ENCODE data around the gene LYPD6B.

DNA sequence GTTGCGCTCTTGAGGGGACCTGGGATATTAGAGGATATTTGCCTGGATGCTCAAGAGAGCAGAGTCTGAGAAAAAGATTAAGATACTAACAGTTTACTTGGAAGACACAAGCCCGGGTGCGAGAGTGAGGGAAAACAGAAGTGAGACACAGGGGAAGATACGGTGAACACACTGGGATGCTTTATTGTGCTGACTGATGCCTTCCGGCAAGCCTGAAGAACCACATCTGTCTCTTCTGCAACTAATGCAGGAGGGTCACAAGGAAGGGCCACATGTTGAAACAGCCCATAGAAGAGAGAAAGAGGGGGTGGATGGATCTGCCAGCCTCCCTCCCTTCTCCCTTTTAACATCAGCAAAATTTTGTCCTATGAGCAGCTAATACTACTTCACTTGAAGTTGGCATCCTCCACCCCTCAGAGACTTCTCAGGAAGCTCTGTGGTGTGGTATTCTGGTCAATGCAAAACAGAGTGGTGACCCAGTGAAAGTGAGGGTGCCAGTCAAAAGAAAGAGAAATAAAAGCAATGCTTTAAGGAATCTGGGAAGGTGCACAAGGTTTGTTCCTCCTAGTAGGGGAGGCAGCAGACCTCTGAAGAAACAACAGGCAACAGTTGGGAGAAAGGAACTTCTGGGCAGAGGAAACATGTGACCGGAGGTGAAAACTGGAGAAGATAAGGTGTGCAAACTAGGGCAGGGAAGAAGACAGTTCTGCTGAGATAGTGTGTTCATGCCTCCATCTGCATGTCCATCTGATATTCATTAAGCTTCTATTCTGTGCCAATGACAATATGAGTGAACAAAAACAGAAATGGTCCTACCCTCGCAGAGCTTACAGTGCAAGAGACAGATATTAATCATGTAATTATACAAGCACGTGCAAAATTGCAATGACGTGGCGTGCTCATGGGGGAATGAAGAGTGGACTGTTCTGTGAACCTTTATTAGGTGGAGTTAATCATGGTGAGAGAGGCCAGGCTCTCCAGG is 107.1 kb downstream of the LYPD6B start:
- TF ChIP-seq, protein P1, sequence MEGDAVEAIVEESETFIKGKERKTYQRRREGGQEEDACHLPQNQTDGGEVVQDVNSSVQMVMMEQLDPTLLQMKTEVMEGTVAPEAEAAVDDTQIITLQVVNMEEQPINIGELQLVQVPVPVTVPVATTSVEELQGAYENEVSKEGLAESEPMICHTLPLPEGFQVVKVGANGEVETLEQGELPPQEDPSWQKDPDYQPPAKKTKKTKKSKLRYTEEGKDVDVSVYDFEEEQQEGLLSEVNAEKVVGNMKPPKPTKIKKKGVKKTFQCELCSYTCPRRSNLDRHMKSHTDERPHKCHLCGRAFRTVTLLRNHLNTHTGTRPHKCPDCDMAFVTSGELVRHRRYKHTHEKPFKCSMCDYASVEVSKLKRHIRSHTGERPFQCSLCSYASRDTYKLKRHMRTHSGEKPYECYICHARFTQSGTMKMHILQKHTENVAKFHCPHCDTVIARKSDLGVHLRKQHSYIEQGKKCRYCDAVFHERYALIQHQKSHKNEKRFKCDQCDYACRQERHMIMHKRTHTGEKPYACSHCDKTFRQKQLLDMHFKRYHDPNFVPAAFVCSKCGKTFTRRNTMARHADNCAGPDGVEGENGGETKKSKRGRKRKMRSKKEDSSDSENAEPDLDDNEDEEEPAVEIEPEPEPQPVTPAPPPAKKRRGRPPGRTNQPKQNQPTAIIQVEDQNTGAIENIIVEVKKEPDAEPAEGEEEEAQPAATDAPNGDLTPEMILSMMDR (conservative IDR thresholded peaks at IDR 0.05; ENCODE audit: low read depth, low read length), result no peak
- TF ChIP-seq EZH2 (IDR thresholded peaks at IDR 0.05; ENCODE audit: borderline replicate concordance, low read depth, low read length, poor library complexity, severe bottlenecking), result no peak

Data from A673 (cell line).